ES-I3 (cell line): ENCODE data around the gene ORAI3.

ENCODE experiments used
- H3K36me3 ChIP-seq: 2 replicates; pipeline ENCODE4 v1.6.1; 2013; ENCODE audit warnings: mild to moderate bottlenecking, low read length, control low read depth, moderate library complexity; ENCODE audit not compliant: insufficient read depth
- H3K4me1 ChIP-seq: 2 replicates; pipeline ENCODE4 v1.6.1; 2013; ENCODE audit warnings: mild to moderate bottlenecking, control low read depth, low read length; ENCODE audit not compliant: insufficient read depth
- H3K9ac ChIP-seq: 2 replicates; pipeline ENCODE4 v1.6.1; 2013; ENCODE audit warnings: low read depth, mild to moderate bottlenecking, low read length, moderate library complexity
- H3K9me3 ChIP-seq: 2 replicates; pipeline ENCODE4 v1.6.1; 2013; ENCODE audit warnings: mild to moderate bottlenecking, low read length, moderate library complexity; ENCODE audit not compliant: control insufficient read depth, insufficient read depth

The ORAI3 gene

GRCh38 chr16:30980959-30981358 is 32.1 kb downstream of the ORAI3 start:
- Histone ChIP-seq H3K4me1 (no peaks in the 10 kb centered on the region), H3K9me3 (no peaks in the 10 kb centered on the region), H3K9ac (no peak overlapping the region), H3K36me3 (peaks cover 4% of the 10 kb centered on the region)

GRCh38 chr16:30982548-30983288 is 33.9 kb downstream of the ORAI3 start:
- Histone ChIP-seq H3K9ac (no peak overlapping the region), H3K36me3 (peaks cover 4% of the 10 kb centered on the region; the same call in 1 of the 2 replicates), H3K4me1 (no peaks in the 10 kb centered on the region)

DNA sequence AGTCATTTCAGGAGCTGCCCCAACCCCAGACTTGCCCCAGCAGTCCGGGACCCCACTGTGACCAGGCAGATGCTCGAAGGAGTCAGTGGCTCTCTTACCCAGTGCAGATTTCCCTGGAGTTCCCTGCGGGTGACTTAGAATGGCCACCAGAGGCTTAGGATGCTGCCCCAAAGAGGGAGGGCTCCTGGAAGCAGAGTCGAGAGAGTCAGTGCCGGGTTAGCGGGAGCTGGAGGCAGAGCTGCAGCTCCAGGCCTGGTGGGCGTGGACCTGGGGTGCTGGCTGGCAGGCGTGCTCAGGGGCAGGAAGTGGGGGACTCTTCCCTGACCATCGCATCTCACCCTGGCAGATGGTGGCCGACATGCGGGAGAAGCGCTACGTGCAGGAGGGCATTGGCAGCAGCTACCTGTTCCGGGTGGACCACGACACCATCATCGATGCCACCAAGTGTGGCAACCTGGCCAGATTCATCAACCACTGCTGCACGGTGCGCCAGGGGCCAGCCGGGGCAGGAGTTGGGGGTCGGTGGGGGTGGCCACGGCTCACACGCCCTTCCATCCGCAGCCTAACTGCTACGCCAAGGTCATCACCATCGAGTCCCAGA is 34.5 kb downstream of the ORAI3 start:
- Histone ChIP-seq H3K4me1 (no peaks in the 10 kb centered on the region), H3K36me3 (peaks cover 4% of the 10 kb centered on the region; the same call in 1 of the 2 replicates), H3K9ac (no peak overlapping the region), H3K9me3 (no peaks in the 10 kb centered on the region)

More at GRCh38 chr16:30982548-30983288, 33.9 kb downstream of the ORAI3 start:
- H3K9me3 ChIP-seq, result no peaks in the 10 kb centered on the region

GRCh38 chr16:30983898-30984610 is 35.2 kb downstream of the ORAI3 start:
- no peaks in the 10 kb centered on the region for H3K4me1 ChIP-seq
- H3K9ac ChIP-seq, result no peak overlapping the region
- H3K36me3 ChIP-seq, result peaks cover 4% of the 10 kb centered on the region; the same call in 1 of the 2 replicates
- H3K9me3 ChIP-seq, result no peaks in the 10 kb centered on the region

- Histone ChIP-seq H3K36me3 (peaks cover 4% of the 10 kb centered on the region; the same call in 1 of the 2 replicates), H3K4me1 (no peaks in the 10 kb centered on the region), H3K9me3 (no peaks in the 10 kb centered on the region), H3K9ac (peak within 1 kb of the TSS; percentile 52)
Measured at GRCh38 chr16:30984669-30985400, 36.0 kb downstream of the ORAI3 start, which contains the start of gene HSD3B7. Gene HSD3B7, plus strand, starts transcription at chr16:30985207. Its CDS starts 452 bp downstream, at chr16:30985659.

DNA sequence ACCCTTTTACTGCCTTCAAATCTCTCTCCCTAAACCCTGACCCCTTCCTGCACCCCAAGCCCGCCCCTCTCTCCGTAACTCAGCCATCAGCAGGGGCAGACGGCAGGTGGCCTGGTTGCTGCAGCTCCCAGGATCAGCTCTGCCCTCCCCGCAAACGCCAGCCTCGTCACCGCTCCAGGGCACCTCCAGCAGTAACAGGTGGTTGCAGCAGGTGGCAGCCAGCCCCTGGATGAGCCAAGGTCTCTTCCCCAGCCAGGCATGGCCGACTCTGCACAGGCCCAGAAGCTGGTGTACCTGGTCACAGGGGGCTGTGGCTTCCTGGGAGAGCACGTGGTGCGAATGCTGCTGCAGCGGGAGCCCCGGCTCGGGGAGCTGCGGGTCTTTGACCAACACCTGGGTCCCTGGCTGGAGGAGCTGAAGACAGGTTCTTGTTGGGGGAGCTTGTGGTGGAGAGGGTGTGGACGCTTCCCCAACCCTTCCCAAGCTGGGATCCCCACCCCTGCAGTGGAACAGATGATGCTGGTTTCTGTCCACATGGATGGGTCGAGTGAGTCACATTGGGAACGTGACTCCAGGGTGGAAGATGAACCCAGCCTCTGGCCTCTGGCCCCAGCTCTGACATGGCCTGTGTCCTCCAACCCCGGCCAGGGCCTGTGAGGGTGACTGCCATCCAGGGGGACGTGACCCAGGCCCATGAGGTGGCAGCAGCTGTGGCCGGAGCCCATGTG is 36.7 kb downstream of the ORAI3 start:
- Histone ChIP-seq H3K36me3 (peaks cover 4% of the 10 kb centered on the region; the same call in 1 of the 2 replicates), H3K4me1 (no peaks in the 10 kb centered on the region), H3K9me3 (no peaks in the 10 kb centered on the region), H3K9ac (peak overlapping the region; percentile 52)

- no peaks in the 10 kb centered on the region for H3K9me3 ChIP-seq
- no peaks in the 10 kb centered on the region for H3K36me3 ChIP-seq
- H3K4me1 ChIP-seq, result no peaks in the 10 kb centered on the region
- H3K9ac ChIP-seq, result no peak overlapping the region
Measured at GRCh38 chr16:30986129-30986991, 37.5 kb downstream of the ORAI3 start.

DNA sequence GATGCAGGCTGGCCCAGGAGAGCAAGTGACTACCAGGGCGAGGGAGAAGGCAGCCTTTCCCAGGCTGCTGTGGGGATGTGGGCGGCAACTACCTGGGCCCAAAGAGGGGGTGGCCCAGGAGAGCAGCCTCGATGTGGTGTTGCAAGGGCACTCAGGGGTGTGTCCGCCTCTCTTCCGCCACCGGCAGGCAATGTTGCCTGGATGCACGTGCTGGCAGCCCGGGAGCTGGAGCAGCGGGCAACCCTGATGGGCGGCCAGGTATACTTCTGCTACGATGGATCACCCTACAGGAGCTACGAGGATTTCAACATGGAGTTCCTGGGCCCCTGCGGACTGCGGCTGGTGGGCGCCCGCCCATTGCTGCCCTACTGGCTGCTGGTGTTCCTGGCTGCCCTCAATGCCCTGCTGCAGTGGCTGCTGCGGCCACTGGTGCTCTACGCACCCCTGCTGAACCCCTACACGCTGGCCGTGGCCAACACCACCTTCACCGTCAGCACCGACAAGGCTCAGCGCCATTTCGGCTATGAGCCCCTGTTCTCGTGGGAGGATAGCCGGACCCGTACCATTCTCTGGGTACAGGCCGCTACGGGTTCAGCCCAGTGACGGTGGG is 38.8 kb downstream of the ORAI3 start:
- H3K9ac ChIP-seq, result no peak overlapping the region
- H3K36me3 ChIP-seq, result no peaks in the 10 kb centered on the region
- H3K4me1 ChIP-seq, result no peaks in the 10 kb centered on the region

DNA sequence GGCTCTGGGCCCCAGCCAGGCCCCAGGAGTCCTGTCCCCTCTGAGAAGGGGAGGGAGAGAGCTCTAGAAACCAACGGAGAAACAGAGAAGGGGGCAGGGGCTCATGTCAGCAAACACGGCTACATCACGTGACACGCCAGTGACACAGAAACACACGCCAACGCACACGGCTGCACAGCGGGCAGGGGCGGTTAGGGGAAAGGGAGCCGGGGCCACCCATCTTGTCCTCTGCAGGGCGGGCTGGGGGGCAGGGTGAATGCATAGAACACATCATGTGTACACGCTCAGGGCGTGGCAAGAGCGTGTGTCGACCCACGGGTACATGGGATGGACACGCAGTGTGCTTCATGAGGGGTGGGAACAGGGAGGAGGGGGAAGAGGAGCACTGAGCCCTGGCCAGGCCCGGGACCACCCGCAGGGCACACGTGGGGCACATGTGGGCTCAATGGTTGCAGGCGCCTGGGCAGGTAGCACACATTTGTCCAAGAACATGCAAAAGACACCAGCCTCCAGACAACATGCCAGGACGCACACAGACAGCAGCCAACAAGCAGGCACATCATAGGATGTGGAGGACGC is 40.7 kb downstream of the ORAI3 start:
- Histone ChIP-seq H3K9me3 (no peaks in the 10 kb centered on the region), H3K4me1 (no peaks in the 10 kb centered on the region), H3K36me3 (no peaks in the 10 kb centered on the region), H3K9ac (no peak overlapping the region)

More for the DNA sequence above, 38.8 kb downstream of the ORAI3 start:
- H3K9me3 ChIP-seq, result no peaks in the 10 kb centered on the region

DNA sequence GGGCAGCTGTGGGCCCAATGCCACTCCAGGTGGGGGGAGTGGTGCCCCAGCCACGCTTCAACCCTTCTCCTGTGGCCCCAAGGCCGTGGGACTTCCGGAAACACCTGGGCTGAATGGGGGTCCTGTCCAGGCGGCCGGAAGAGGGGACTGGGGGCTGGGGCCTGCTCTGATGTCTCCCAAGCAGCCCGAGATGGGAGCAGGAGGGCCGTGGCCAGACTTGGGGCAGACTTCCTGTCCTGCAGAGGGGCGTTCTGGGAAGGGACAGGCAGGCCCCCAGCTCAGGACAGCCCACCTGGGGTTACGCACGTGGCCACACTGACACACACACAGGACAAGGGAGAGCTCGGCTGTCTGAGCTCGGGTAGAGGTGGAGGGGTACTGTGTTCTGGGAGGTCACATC is 41.2 kb downstream of the ORAI3 start:
- no peaks in the 10 kb centered on the region for H3K36me3 ChIP-seq
- no peaks in the 10 kb centered on the region for H3K4me1 ChIP-seq
- no peaks in the 10 kb centered on the region for H3K9me3 ChIP-seq
- H3K9ac ChIP-seq, result no peak overlapping the region

GRCh38 chr16:30991052-30991451 is 42.2 kb downstream of the ORAI3 start:
- no peaks in the 10 kb centered on the region for H3K4me1 ChIP-seq
- no peaks in the 10 kb centered on the region for H3K9me3 ChIP-seq
- H3K9ac ChIP-seq, result no peak overlapping the region
- H3K36me3 ChIP-seq, result no peaks in the 10 kb centered on the region

- H3K4me1 ChIP-seq, result no peaks in the 10 kb centered on the region
- H3K9ac ChIP-seq, result no peak overlapping the region
- H3K9me3 ChIP-seq, result no peaks in the 10 kb centered on the region
- H3K36me3 ChIP-seq, result no peaks in the 10 kb centered on the region
Measured at GRCh38 chr16:30992276-30992780, 43.5 kb downstream of the ORAI3 start.
